Urinary bladder (tissue), 4 donors: ENCODE data around the gene CHCHD1. TPM values are rescaled to one million over a fixed set of nuclear protein-coding genes. Genes with fewer than 3 reads are reported as not detected.
"Not testable (repeated sequence)": the region's sequence is repeated elsewhere in the genome, so short reads cannot be mapped to it uniquely, and the experiment has no call there.

Experiments used
- DNase-seq: peaks from one replicate; pipeline ENCODE4 v3.0.0-alpha.2; 2015; ENCODE audit errors: extremely low spot score
- H3K27ac ChIP-seq: one replicate; pipeline ENCODE4 v1.5.1; 2013; ENCODE audit warnings: low read depth, mild to moderate bottlenecking, moderate library complexity
- H3K36me3 ChIP-seq: one replicate; pipeline ENCODE4 v1.6.1; 2013; ENCODE audit warnings: mild to moderate bottlenecking, moderate library complexity; ENCODE audit not compliant: insufficient read depth
- H3K4me1 ChIP-seq: one replicate; pipeline ENCODE4 v1.6.1; 2013; ENCODE audit warnings: mild to moderate bottlenecking, moderate library complexity; ENCODE audit not compliant: insufficient read depth
- H3K4me3 ChIP-seq: one replicate; pipeline ENCODE4 v1.5.1; 2013; ENCODE audit warnings: low read depth, low read length
- WGBS: extraction: QIAGEN DNeasy Blood & Tissue Kit; methylation state at CpG from one replicate; pipeline ENCODE4 v1.1.7; 2013; 5-methylcytosine and 5-hydroxymethylcytosine counted together
- polyA plus RNA-seq: library from polyadenylated mRNA; stranded (reverse); fragments of 200-250 nt; gene quantifications from one replicate; pipeline ENCODE4 v1.2.3, GENCODE V29; 2013
- total RNA-seq: library from RNA; depleted of rRNA; stranded (reverse); fragments of >200 nt; gene quantifications from one replicate; pipeline ENCODE4 v1.2.3, GENCODE V29; 2014
- donor health status: healthy with polysubstance abuse.
- donor health status: healthy.

CHCHD1 gene
- total and polyA plus RNA-seq, 2 donors = 17.0 to 46.9 TPM

DNA sequence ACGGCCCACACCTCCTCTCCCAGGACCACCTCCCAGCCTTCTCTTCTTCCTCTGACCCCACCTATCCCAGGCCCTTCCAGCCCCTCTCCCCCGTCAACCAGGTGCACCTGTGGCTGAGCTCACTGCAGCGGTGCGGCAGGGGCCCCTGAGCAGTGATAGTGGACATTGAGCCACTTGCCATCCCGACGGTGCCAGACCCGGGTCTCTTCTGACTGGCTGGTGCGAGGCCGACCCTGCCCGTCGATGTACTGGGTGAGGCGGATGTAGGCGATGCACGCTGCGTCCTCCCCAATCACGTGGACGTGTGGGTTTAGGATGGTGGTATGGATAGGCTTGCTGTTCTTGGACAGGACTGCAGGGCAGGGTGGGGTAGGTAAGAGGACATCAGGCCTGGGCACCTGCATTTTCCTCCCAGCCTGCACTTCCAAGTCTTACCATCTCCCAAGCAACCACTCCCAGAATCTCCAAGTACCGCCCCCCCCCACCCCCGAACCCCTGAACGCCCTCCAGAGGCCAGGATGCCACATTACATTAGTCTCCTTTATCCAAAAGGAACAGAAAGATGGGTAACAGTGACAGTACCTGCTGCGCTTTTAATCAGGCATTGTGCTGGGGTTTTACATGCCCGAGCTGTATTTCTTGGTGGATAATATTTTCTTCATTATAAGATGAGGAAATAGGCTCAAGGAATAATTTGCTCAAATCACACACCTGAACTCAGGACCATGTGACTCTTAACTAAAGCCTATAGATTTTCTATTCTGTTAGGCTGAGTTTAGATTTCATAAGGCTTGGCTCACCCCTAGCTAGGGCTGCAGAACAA lies 33.3 kb downstream of the CHCHD1 start:
- Histone ChIP-seq H3K4me3 (no peak overlapping the region), H3K36me3 (no peaks in the 10 kb centered on the region), H3K4me1 (no peaks in the 10 kb centered on the region), H3K27ac (no peak overlapping the region)
- no peak for DNase-seq
- WGBS = 83% methylated on average over 22 of the region's 22 CpGs

DNA sequence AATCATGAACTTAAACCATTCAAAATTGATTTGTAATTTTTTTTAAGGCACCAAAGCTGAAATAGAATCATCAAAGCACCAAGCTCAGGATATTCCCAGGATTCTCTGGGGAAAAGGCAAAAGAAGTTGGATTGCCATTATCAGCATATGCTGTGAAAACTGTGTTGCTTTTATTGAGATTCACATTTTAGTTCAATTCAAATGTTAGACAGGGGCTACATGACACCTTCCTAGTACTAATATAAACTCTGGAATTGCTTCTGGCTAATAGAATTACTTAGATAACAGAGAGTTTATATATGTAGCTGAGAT lies 33.8 kb downstream of the CHCHD1 start:
- no peaks in the 10 kb centered on the region for H3K36me3 ChIP-seq

GRCh38 chr10:73816917-73817729 lies 35.3 kb downstream of the CHCHD1 start:
- no peak for DNase-seq
- H3K27ac ChIP-seq = no peak overlapping the region

More for the DNA sequence above, 33.8 kb downstream of the CHCHD1 start:
- no peak overlapping the region for H3K27ac ChIP-seq
- no peak overlapping the region for H3K4me3 ChIP-seq
- no peaks in the 10 kb centered on the region for H3K4me1 ChIP-seq
- DNase-seq = no peak

GRCh38 chr10:73817826-73818225 lies 36.0 kb downstream of the CHCHD1 start:
- 90% methylated on average over 5 of the region's 5 CpGs for WGBS
- H3K4me1 ChIP-seq = no peaks in the 10 kb centered on the region
- H3K27ac ChIP-seq = no peak overlapping the region
- H3K4me3 ChIP-seq = no peak overlapping the region
- no peaks in the 10 kb centered on the region for H3K36me3 ChIP-seq
- no peak for DNase-seq

More at GRCh38 chr10:73816917-73817729, 35.3 kb downstream of the CHCHD1 start:
- no peaks in the 10 kb centered on the region for H3K36me3 ChIP-seq
- H3K4me3 ChIP-seq = no peak overlapping the region
- WGBS = 84% methylated on average over 10 of the region's 10 CpGs
- H3K4me1 ChIP-seq = no peaks in the 10 kb centered on the region

GRCh38 chr10:73818402-73818801 lies 36.6 kb downstream of the CHCHD1 start:
- Histone ChIP-seq H3K4me3 (no peak overlapping the region), H3K4me1 (no peaks in the 10 kb centered on the region), H3K27ac (no peak overlapping the region), H3K36me3 (no peaks in the 10 kb centered on the region)
- no peak for DNase-seq
- WGBS = 84% methylated on average over 10 of the region's 10 CpGs

DNA sequence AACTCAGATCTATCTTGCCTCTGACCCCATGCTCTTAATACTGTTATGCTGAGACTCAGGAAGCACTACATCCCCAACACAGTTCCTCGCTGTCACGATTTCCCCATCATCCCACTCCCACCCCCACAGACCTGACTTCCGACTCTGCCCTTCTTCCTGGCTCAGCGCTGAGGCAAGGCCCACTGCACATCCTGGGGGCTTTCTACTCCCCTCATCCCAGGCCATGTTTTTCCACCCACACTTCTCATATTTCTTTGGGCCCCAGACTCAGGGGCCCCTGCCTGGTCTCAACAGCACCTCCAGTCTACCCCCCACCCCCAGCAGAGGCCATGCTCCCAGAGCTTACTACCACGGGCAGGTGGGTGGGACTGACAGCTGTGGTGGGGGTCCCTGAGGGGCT lies 37.2 kb downstream of the CHCHD1 start:
- 55% methylated on average over 5 of the region's 5 CpGs for WGBS
- no peak overlapping the region for H3K4me3 ChIP-seq
- DNase-seq = no peak

DNA sequence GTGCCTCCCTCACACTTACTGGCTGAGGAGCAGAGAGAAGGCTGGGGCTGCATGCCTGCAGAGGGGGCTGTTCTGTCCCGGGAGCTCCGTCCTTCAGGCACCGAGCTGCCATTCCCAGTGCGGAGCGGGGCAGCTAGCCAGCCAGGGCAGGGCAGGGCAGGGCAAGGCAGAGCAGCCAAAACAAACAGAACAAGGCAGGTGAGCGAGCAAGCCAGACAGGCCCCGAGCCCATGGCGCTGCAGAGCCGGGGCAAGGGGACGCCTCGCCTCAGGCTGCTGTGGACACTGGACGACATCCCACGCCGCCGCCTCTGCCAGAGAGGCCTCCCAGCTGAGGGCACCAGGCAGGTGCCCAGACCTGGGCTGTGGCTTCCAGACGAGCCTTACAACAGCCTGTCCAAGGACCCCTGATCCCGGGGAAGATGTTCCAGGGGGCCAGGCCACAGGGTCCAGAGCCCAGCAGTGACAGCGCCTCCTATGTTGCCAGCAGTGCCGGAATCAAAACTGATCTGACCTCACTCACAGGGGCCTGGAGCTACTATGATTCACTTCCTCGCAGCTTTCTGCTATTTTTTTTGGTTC lies 37.8 kb downstream of the CHCHD1 start:
- H3K27ac ChIP-seq = no peak overlapping the region
- no peak for DNase-seq
- H3K4me1 ChIP-seq = no peaks in the 10 kb centered on the region
- H3K36me3 ChIP-seq = no peaks in the 10 kb centered on the region
- 74% methylated on average over 20 of the region's 20 CpGs for WGBS
- H3K4me3 ChIP-seq = no peak overlapping the region

More for the DNA sequence above, 37.2 kb downstream of the CHCHD1 start:
- Histone ChIP-seq H3K36me3 (no peaks in the 10 kb centered on the region), H3K4me1 (no peaks in the 10 kb centered on the region), H3K27ac (no peak overlapping the region)

DNA sequence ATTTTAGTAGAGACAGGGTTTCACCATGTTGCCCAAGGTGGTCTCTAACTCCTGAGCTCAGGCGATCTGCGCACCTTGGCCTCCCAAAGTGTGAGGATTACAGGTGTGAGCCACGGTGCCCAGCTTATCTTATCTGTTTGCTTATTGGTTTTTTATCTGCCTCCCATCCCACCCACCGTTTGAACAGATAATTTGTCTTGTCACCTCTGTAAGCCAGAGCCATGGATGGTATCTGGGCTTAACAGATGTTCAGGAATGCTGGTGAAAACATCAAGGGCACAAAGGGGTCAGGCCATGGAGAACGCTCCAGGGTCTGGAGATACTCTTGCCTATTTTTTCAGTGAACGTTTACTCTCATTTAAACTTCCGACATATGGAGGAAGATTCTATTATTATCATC lies 41.5 kb downstream of the CHCHD1 start:
- Histone ChIP-seq H3K36me3 (no peaks in the 10 kb centered on the region), H3K4me3 (no peak overlapping the region)
- WGBS = 79% methylated on average over 7 of the region's 7 CpGs

DNA sequence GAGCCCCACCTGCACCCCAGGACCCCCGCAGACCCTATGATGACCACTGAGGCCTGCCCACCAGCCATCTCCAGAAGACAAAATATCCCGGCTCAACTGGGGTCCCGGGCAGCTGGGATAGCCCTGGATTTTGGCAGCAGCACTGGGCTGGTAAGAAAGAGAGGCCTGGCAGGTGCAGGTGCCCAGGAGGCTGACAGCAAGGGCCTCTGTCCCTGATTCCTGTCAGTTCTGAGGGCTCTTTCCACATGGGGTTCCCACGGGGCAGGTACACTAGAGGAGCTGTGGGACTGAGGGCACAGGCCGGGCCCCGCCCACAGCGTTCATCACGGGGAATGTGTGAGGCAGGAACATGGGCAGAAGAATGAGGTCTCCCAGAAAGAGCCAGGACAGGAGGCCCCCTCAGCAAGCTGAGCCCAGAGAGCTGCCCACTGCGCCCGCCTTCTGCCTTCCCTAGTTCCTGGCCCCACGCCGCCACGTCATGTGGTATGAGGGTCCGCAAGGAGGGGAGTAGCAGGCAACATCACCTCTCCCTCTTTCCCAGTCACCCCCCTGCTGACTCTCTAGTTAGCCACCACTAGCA lies 42.4 kb downstream of the CHCHD1 start:
- no peak for DNase-seq
- Histone ChIP-seq H3K4me3 (no peak overlapping the region), H3K36me3 (no peaks in the 10 kb centered on the region), H3K4me1 (no peaks in the 10 kb centered on the region), H3K27ac (no peak overlapping the region)
- WGBS = 96% methylated on average over 14 of the region's 14 CpGs

More for the DNA sequence above, 41.5 kb downstream of the CHCHD1 start:
- Histone ChIP-seq H3K27ac (no peak overlapping the region), H3K4me1 (no peaks in the 10 kb centered on the region)
- DNase-seq = no peak

DNA sequence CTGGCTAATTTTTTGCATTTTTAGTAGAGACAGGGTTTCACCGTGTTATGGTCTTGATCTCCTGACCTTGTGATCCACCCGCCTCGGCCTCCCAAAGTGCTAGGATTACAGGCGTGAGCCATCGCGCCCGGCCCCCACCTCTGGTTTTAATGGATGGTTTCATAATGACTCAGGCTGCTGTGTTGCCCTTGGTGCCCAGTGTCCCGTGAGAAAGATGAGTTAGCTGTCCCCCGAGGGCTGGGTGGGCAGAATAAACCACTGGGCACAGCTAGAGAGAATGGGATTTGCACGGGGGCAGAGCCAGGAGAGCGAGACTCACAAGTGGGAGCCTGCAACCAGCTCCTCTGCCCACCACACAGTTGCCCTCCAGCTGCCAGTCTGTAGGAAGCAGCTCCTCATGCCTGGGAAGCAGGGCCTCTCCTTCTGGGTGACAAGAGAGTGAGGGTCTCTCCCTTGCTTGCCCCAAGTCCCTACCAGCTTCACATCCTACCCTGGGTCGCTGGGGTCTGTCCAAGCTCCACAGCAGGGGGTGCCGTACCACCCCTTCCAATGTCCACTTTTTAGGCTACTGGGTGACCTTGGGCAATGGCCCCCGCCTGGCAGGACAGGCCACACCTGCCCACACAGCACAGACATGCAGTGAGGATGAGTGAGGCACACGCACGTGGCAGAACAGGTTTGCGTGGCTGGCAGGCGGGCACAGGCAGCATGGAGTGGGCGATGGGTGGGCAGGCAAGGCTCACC lies 45.7 kb downstream of the CHCHD1 start:
- H3K36me3 ChIP-seq = no peaks in the 10 kb centered on the region
- H3K4me3 ChIP-seq = no peak overlapping the region
- no peaks in the 10 kb centered on the region for H3K4me1 ChIP-seq
- WGBS = 95% methylated on average over 19 of the region's 19 CpGs
- no peak for DNase-seq
- no peak overlapping the region for H3K27ac ChIP-seq

DNA sequence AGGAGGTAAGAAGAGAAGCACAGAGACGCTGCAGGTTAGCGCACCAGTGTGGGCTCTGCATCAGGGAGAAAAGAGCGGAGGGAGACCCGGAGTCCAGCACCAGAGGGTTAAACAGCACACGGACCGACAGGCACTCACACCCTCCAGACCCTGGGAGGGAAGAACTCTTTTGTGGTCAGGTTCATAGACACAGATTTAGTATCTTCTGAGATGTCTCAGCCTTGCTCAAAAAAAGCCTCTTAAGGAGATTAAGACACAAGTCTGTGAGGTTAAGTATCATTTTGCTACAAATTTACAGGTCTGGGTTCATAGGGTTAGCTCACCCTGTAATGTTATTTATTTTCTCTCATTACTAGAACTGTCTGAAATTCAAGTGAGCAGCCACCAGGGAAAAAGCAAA lies 46.3 kb downstream of the CHCHD1 start:
- no peaks in the 10 kb centered on the region for H3K4me1 ChIP-seq
- 84% methylated on average over 6 of the region's 6 CpGs for WGBS
- DNase-seq = no peak
- no peak overlapping the region for H3K4me3 ChIP-seq
- no peaks in the 10 kb centered on the region for H3K36me3 ChIP-seq
- no peak overlapping the region for H3K27ac ChIP-seq

GRCh38 chr10:73829090-73829489 lies 47.2 kb downstream of the CHCHD1 start:
- H3K4me3 ChIP-seq, H3K4me1 ChIP-seq, DNase-seq, H3K36me3 ChIP-seq, H3K27ac ChIP-seq: not testable (repeated sequence)
- WGBS = 94% methylated on average over 7 of the region's 7 CpGs
